Posterior cingulate gyrus (tissue), 11 donors: ENCODE results near the gene TM9SF3.
A peak's percentile ranks its signal among the peaks of the same experiment; 100 is the strongest.

ENCODE experiments used
- DNase-seq, 10 donors: peaks; one replicate each; pipeline versions ENCODE4 v3.0.0 to v3.0.0-alpha.2; 2020 to 2021; ENCODE audit warnings: mixed read lengths in 3 of 10
- intact Hi-C: fragments of 100-400 bp; cut with DNase I; formaldehyde crosslinking; loops from one replicate; pipeline ENCODE4 v1.15.1; 2023

Gene TM9SF3

DNA sequence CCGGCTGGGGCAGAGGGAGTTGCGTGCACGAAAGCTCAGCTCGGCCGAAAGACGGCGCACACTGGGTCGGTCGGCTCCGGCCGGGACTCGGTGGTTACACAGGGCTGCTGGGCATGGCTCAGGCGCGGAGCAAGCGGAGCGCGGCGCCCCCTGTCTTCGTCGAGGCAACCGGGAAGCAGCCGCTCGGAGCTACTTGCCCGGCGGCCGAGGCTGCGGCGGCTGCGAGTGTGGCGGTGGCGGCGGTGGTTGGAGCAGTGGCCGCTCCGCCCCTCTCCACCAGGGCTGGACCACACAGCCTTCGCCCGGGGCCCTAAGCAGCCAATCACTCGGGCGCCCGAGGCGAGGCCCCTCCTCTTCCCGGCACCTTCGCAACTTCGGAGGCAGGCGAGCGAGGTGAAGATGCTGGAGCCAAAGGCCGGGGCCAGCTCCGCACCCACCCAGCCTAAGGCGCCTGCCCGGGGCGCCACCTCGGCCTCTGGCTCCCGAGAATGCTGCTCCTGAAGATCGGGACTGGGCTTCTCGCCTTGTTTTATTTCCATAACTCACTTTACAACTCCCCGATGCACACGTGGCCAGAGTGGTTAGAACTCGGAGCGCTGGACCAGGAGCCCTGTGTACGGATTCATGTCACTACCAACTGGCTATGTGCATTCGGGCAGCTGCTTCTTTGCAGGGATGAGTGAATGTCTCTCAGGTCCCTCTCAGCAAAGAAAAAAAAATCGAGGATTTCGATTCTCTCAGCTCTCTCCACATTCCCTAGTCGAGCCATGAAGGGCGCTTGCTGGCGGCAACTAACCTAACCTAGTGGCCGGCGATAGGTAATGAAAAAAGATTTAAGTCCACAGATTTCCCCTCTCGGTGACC lies 72.9 kb downstream of the TM9SF3 start, which contains the start of gene TLL2:
TLL2 (minus strand) TSS at position 229 of the 864 bp plus-strand sequence. CDS start 241 bp downstream, outside the sequence.
- DNase-seq: peak; percentile 82 to 99 (median 88)
- intact Hi-C loops: loop anchor here (1.0 to 5.0 kb wide), 4 partner anchors 42 to 137 kb away; partner anchors contain the start of gene TM9SF3

DNA sequence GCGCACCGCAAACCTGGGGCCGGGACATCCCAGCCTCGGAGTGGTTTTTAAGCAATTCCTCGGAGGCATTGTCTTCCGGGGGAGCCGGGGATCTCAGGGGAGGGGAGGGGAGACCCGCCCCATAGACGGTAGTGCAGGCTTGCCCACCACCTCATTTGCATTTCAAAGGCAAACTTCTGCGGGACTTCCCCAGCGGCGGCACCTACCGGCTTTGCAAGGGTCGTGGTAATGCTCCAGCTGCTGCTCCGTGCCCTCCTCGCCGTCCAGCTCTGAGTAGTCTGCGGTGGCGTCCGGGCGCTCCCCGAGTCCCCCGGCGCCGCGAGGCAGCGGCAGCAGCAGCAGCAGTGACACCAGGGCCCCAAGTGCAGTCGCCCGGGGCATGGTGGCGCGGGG lies 73.5 kb downstream of the TM9SF3 start:
- intact Hi-C loops: loop anchor here (1.0 to 5.0 kb wide), 4 partner anchors 41 to 136 kb away; partner anchors contain the start of gene TM9SF3
- no peak for DNase-seq

DNA sequence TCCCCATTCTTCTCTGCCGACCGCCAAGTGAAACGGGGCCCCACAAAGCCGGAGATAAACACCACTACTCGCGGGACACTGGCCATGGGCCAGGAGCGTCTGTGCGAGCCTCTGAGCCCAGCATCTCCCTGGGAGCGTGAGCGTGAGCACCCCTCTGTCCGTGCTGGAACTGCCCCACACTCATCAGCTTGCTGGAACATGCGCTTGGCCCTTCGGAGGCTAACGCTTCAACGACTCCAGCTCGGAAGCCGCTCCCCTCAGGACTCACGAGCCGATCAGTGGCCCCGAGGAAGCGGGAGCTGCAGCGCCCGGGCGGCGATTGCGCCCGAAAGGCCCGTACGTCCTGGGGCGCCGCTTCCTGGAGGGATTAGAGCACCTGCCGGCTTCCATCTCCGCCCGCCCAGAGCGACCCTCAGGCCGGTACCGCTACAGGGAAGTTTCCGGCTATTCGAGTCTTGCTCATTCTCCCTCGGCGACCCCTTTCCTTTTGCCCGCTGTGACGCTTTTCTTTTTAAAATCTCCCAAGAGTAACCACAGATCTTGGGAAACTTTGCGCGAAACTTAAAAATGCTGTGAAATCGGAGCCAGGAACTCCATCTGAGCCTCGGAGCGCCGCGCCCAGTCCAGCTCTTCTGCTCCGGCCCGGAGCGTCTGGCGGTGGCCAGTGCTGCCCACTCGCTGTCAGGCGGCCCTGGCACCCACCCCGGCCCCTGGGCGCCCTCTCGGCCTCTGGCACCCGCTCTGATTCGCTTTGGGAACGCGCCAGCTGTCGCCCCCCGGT lies 74.1 kb downstream of the TM9SF3 start:
- intact Hi-C loops: loop anchor here (1.0 to 5.0 kb wide), 4 partner anchors 40 to 135 kb away; partner anchors contain the start of gene TM9SF3
- DNase-seq: peak in 5 of 10 donors; percentile 23 to 88 (median 30)

DNA sequence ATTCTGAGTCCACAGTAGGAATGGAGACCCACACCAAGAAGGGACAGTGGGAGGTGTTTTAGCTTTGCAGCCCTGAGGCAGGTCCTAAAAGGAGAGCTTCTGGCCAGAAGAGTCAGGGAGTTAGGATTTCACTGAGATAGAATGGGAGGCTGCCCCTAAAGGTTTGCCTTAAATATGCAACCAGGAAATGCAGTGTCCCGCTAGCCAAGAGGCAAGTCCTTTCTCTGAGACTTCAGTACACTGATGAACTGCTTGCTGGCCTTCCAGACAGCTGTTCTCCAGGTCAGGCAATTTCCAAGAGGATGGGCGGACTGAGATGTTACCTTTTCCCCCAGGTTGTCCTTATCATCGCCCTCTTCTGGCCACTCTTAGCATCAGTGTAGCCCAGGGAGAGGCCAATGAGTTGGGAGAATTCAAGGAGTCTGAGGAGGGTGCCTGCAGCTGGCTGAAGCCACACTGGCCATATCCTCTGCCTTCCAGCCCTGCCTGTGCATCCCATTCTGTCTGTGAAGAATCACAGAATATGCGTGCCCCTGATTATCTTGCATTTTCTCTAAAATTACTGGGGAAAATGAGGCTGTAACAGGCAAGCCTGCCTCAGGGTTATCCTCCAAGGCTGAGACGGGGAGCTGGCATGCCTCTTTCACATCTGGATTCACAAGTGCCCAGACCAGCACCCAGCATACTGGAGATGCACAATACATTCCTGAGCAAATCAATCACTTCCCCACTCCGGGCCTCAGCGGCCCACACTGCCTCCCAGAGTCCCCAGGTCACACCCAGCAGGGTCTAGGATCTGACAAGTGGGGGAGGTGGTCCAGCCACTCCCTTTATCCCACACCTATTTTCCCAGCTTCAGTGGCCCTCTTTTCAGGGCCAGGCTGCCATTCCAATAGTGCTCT lies 75.5 kb downstream of the TM9SF3 start:
- intact Hi-C loops: loop anchor here (5.0 kb wide), 3 partner anchors 39 to 134 kb away; partner anchors contain the start of gene TM9SF3
- DNase-seq: peak in 3 of 10 donors; percentile 31 to 40 (median 34)

DNA sequence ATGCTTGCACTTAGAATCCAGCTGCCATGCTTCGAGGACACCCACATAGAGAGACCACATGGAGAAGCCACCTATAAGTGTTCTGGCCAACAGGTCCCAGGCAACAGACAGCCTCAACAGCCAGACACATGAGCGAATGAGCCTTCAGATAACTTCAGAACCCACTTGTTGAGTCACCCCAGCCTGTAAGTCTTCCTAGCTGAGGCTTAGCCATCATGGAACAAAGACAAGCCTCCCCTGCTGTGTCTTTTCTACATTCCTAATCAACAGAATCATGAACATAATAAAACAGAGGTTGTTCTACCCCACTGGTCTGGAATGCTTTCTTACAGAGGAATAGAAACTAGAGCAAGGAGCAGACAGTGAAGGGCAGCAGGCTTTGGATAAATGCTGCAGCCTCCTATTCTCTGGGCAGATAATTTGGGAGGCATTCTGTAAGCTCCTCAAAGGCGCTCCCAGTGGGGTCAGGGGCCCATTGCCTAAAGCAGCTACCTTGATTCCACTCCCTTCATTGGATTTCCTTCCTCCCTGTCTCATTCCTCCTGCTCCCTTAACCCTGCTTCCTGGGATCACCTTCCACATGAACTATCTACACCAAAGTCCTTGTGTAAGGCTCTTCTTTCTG lies 77.7 kb downstream of the TM9SF3 start:
- no peak for DNase-seq
- intact Hi-C loops: no loop called here

DNA sequence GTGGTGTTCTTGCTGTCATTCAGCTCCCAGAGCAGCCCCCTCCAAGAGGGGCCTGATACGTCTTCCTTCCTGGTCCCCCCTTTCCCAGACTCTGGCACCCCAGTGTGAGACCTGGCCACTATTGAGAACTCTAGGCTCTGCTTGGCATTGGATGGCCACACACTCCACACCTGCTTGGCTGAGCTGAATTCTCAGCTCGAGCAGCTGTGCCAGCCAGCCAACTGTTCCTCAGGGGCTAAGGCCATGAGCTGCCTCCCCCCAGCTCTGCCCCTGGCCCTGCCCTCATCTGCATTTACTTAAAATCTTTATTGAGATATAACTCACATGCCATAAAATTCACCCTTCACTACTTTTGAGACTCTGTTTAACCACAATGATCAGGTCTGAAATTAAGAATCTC lies 79.8 kb downstream of the TM9SF3 start:
- intact Hi-C loops: no loop called here
- DNase-seq: no peak

DNA sequence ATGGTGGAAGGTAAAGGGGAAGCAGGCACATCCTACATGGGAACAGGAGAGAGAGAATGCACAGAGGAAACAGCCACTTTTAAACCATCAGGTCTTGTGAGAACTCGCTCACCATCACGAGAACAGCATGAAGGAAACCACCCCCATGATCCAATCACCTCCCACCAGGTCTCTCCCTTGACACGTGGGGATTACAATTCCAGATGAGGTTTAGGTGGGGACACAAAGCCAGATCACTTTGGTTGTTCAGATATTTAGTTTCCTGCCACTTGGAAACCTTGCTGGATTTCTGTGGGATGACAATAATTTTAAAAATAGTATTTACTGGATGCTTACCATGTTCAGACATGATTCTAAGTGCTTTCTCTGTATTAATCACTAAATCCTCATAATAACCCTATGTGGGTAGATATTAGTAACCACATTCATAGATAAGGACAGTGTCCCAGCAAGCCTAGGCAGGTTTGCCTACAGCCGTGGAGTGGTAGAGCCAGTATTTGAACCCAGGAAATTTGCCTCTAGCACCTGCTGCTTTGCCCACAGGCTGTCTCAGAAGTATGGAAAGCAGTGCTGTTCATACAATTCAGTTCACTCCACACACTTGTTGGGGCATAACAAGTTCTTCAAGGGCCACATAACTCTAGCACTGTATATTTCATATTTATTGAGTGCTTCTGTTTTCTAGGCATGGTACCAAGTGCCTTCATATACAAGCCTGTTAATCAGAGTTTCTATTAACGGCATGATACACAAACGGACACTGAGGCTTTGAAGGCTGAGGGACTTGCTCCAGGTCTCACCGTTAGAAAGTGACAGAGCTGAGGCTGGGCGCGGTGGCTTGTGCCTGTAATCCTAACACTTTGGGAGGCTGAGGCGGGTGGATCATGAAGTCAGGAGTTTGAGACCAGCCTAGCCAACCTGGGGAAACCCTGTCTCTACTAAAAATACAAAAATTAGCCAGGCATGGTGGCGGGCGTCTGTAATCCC lies 81.4 kb downstream of the TM9SF3 start:
- intact Hi-C loops: no loop called here
- no peak for DNase-seq

DNA sequence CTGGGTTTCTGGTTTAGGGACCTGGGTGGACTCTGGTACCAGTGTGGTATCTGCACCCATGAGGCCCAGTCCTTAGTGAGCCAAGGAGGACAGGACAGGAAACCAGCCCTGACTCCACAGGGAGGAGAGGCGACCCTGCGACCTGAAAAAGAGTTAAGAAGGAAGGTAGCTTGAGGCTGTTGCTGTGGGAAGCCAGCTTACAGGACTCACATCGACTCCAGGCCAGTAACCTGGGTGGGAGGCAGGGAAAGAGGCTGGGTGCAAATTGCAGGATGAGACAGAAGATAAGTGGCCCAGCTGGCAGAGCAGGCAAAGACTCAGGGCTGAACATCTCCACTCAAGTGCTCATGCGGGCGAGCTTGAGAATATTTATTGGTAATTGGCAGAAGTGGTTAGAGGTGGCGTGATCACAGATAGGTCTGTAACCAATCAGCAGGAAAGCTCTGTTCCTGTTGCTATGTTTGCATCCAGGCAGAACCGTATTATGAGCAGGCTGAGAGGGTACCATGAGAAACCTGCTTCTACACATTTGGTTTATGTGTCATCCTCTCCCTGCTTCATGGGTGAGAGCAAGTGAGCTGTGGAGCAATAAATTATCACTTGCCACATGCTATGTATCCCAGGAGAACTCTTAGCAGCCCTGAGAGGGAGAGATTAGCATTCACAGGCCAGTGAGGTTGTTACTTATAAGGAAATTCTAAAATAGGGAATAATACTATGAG lies 84.1 kb downstream of the TM9SF3 start:
- intact Hi-C loops: no loop called here
- no peak for DNase-seq

DNA sequence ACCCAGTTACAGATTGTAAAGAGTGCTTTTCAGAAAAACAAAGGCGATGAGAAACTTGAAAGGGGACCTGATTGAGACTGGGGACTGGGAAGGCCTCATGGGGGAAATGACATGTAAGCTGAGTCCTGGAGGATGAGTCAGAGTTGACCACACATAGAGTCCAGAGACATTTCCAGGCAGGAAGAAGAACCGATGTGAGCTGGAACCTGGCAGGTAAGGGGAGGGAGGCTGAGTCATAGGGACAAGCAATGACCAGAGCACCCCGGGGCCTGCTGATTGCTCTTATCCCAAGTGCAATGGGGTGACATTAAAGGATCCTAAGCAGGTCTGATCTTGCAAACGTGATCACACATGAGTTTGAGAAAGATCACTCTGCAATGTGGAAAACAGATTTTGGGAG lies 84.8 kb downstream of the TM9SF3 start:
- no peak for DNase-seq
- intact Hi-C loops: no loop called here

DNA sequence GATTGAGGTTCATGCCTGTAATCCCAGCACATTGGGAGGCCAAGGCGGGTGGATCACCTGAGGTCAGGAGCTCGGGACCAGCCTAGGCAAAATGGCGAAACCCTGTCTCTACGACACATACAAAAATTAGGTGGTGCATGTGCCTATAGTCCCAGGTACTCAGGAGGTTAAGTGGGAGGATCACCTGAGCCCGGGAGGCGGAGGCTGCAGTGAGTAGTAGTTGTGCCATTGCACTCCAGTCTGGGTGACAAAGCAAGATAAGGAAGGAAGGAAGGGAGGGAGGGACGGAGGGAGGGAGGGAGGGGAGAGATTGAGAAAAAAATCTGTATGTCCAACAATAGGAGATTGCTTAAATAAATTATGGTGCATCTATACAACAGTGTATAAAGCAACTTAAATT lies 86.3 kb downstream of the TM9SF3 start:
- intact Hi-C loops: no loop called here
- no peak for DNase-seq

DNA sequence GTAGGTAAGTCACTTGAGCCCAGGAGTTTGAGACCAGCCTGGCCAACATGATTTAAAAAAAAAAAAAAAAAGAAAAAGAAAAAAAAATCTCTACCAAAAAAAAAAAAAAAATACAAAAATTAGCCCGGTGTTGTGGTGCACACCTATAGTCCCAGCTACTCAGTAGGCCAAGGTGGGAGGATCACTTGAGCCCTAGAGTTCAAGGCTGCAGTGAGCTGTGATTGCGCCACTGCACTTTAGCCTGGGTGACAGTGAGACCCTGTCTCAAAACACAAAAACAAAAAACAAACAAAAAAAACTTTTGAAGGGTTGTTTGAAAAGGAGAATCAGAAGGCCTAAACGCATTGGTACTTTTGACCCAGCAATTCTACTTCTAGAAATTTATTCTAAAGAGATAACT lies 86.8 kb downstream of the TM9SF3 start:
- DNase-seq: no peak
- intact Hi-C loops: no loop called here

DNA sequence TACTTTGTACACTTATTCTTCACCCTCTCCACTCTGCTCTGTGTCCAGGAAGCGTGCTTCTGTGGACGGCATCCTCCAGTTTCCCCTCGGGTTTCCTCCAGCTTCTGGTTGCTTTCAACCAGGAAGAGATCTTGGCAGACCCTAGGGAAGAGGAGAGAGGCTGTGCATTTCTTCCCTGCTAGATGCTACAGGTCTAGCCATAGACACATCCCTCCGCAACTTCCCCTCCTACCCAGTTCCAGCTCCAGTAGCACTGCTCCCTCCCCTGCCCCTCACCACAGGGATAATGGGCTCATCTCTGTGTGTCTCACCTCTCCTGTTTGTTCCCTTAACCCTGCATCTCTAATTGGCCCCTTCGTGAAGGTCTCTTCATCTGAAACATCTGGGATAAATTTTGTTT lies 89.4 kb downstream of the TM9SF3 start:
- no peak for DNase-seq
- intact Hi-C loops: no loop called here

DNA sequence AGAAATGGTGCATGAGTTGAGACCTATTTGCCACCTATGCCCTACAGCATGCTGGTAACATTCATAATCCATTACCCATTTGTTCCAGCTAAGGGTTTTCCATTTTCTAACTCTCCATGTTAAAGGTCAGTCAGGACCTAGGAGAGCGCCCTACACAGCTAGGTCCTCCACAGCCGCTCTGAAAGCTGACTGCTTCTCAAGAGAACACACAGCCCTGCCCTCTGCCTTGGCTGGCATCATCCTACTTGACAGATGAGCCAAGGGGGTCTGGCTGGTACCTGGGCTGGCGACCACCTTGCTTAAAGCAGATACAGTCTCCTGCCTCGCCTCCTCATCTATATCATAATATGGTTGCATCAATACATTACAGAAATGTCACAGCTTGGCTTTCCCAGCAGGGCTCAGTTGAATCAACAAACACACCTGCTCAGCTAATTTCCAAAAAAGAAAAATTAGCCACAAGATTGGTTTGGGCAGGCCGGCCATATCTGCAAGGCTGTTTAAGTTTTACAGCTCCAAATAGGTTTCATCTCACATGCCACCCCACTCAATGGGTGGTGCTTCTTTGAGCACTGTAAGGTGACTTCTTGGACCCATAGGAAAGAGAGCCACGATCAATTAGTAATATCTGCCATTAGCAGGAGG lies 90.4 kb downstream of the TM9SF3 start:
- intact Hi-C loops: no loop called here
- no peak for DNase-seq

DNA sequence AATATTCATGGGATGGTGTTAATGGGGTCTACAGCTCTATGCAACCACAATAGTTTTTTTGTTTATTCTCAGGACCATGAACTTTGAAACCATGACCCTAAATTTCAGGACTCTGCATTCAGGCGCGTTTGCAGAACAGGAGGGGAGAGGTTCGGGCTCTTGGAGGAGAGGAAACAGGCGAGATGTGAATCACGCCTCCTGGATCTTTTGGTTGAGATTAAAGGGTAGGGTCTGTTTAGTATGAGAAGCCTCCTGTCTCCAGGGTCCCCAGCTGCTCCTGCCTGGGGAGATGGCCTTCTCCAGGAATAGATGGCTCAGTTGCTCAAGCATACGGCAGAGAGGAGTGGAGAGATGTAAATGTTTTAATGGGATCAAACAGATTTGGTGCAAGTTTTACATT lies 91.3 kb downstream of the TM9SF3 start:
- DNase-seq: no peak
- intact Hi-C loops: no loop called here

DNA sequence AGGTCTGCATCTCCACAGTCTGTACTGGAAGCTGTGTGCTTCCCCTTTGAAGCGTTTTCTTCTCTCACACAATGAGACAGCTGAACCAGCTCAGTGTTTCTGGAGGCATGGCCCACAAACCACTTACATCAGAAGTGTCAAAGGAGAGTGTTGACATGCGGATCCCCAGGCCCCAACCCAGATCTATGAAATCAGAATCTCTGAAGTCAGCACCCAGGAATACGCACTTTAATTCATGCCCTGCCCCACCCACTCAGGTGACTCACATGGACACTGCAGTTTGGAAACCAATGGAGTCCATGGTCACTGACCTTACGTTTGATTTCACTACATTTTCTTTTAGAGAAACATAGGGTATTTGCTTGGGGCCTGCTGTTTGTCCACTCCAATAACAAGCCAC lies 92.1 kb downstream of the TM9SF3 start:
- DNase-seq: no peak
- intact Hi-C loops: no loop called here

DNA sequence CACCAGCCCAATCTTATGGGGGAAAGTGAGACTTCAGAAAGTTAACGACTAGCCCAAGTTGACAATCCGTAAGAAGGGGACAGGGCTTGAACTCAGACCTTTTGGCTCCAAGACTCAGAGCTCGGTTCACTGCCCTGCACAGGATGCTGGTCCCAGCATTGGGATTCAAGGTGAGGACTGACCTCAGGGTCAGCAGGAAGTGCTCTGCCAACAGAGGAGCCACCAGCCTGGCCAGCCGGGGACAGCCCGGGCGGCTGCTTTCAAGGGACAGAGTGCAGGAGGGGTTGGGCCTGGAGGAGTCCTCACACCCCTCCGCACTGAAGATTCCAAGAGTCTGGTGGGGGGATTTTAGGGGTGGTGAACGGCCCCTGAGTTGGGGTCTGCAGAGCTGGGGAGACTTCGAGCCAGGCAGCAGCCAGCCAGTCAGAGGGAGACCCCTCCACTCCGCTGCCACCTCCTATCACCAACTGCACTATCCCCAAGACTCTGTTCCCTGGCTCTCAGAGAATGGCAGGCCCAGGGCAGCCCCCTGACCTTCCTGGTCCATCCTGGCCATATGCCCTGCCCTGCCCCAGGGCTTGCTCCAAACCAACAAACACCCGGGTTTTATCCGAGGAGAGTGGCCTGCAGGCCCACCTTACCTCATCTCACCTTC lies 92.8 kb downstream of the TM9SF3 start:
- intact Hi-C loops: no loop called here
- DNase-seq: no peak

DNA sequence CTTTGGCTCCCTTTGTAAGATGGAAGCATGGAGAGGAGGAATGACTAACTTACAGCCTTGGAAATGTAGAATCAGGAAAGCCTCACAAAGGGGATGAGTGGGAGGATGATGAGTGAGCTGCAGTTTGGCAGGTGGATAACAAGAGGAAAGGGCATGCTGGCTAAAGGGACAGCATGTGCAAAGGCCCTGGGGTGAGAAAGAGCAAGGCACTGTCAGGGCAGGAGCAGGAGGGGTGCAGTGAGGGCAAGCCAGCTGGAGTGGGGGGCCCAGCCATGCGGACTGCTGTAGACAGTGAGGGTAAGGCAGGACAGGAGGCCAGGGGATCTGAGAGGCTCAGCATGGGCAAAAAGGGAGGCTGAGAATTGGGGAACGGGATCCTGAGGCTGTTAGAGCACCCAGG lies 93.6 kb downstream of the TM9SF3 start:
- DNase-seq: no peak
- intact Hi-C loops: no loop called here
